B cell (primary cell): ENCODE data around the gene PTPRT. TPM values are rescaled to one million over a fixed set of nuclear protein-coding genes. Genes with fewer than 3 reads are reported as not detected.

Source experiments
- ATAC-seq: fragments of 200-7000 bp; cut with Tn5 transposase; one replicate; pipeline ENCODE4 v1.10.0; 2021; ENCODE audit warnings: low read depth, mild to moderate bottlenecking, moderate number of reproducible peaks, moderate library complexity
- CTCF ChIA-PET: fragments of 350-600 bp; sonication (Branson Sonifier 250); formaldehyde crosslinking; loops from one replicate; lab custom pipeline; 2021; ENCODE audit warnings: antibody characterized with exemption, inconsistent platforms; lab: Charles Lee
- POLR2A ChIA-PET: fragments of 350-600 bp; sonication (Branson Sonifier 250); formaldehyde crosslinking; loops from one replicate; lab custom pipeline; 2021; ENCODE audit warnings: antibody characterized with exemption; lab: Charles Lee
- DNase-seq: peaks from one replicate; pipeline ENCODE4 v3.0.0; 2013
- H2AFZ ChIP-seq: 2 replicates; pipeline ENCODE4 v1.6.1; 2012; ENCODE audit warnings: mild to moderate bottlenecking, low read depth, low read length; ENCODE audit not compliant: insufficient read depth, poor library complexity, severe bottlenecking
- H3K27ac ChIP-seq, 2 donors: 1 replicate in 1 of 2; 2 replicates in 1 of 2; pipeline ENCODE4 v1.5.1; 2012 to 2013; ENCODE audit warnings: low read length in 2 of 2, mild to moderate bottlenecking in 2 of 2, moderate library complexity in 1 of 2
- H3K27me3 ChIP-seq, 4 experiments: fragments of 200-600 bp in 1 of 4; sonication (generic) in 1 of 4; replicated peaks in 1 of 4; 1 replicate in 2 of 4; 2 replicates in 2 of 4; pipeline versions ENCODE4 v1.6.1 to v1.7.0; 2013 to 2016; ENCODE audit warnings: low read length in 3 of 4, mild to moderate bottlenecking in 2 of 4, mixed read lengths in 1 of 4, moderate library complexity in 1 of 4; ENCODE audit not compliant: insufficient read depth in 4 of 4, control insufficient read depth in 3 of 4; ENCODE audit errors: control extremely low read depth in 1 of 4
- H3K36me3 ChIP-seq, 2 experiments: replicated peaks in 1 of 2; 1 replicate in 1 of 2; 2 replicates in 1 of 2; pipeline versions ENCODE4 v1.6.1 to v1.7.1; 2013; ENCODE audit warnings: low read length in 1 of 2; ENCODE audit not compliant: insufficient read depth in 2 of 2, control insufficient read depth in 1 of 2; ENCODE audit errors: control extremely low read depth in 1 of 2, extremely low read depth in 1 of 2
- H3K4me1 ChIP-seq, 2 donors: fragments of 200-600 bp in 1 of 2; sonication (generic) in 1 of 2; 1 replicate in 1 of 2; 2 replicates in 1 of 2; pipeline versions ENCODE4 v1.5.1 to v1.6.1; 2013 to 2017; ENCODE audit warnings: low read length in 2 of 2; ENCODE audit not compliant: control insufficient read depth in 2 of 2, insufficient read depth in 2 of 2
- H3K4me2 ChIP-seq: replicated peaks from 2 replicates; pipeline ENCODE3; 2012; ENCODE audit warnings: mild to moderate bottlenecking, low read depth, low read length; ENCODE audit not compliant: poor library complexity, severe bottlenecking
- H3K4me3 ChIP-seq, 5 experiments: fragments of 200-600 bp in 1 of 5; sonication (generic) in 1 of 5; 1 replicate in 3 of 5; 2 replicates in 2 of 5; pipeline versions ENCODE4 v1.5.1 to v1.7.0; 2011 to 2016; ENCODE audit warnings: low read length in 4 of 5, mild to moderate bottlenecking in 4 of 5, low read depth in 2 of 5, control low read depth in 1 of 5, moderate library complexity in 1 of 5; ENCODE audit not compliant: insufficient read depth in 1 of 5; ENCODE audit errors: control extremely low read depth in 1 of 5, extremely low read depth in 1 of 5
- H3K79me2 ChIP-seq: fragments of 200-600 bp; sonication (generic); one replicate; pipeline ENCODE4 v1.6.0; 2016; ENCODE audit warnings: low read length; ENCODE audit not compliant: control insufficient read depth, insufficient read depth
- H3K9ac ChIP-seq: fragments of 200-600 bp; sonication (generic); 2 replicates; pipeline ENCODE4 v1.6.1; 2017; ENCODE audit warnings: mild to moderate bottlenecking, low read length, moderate library complexity
- H3K9me3 ChIP-seq, 3 donors: one replicate each; pipeline versions ENCODE4 v1.6.1 to v1.7.1; 2013; ENCODE audit warnings: low read length in 2 of 3; ENCODE audit not compliant: control insufficient read depth in 2 of 3, insufficient read depth in 1 of 3; ENCODE audit errors: control extremely low read depth in 1 of 3
- H4K20me1 ChIP-seq: 2 replicates; pipeline ENCODE4 v1.6.0; 2012; ENCODE audit warnings: mild to moderate bottlenecking, low read length; ENCODE audit not compliant: insufficient read depth, control insufficient read depth, poor library complexity, severe bottlenecking
- H3K27ac Mint-ChIP-seq: one replicate; pipeline ENCODE4 v1.8.0; 2021; ENCODE audit warnings: mixed read lengths
- H3K27me3 Mint-ChIP-seq: one replicate; pipeline ENCODE4 v1.8.0; 2021; ENCODE audit warnings: mixed read lengths
- H3K4me1 Mint-ChIP-seq: one replicate; pipeline ENCODE4 v1.8.0; 2021; ENCODE audit warnings: mixed read lengths
- H3K4me3 Mint-ChIP-seq: one replicate; pipeline ENCODE4 v1.8.0; 2021; ENCODE audit warnings: mixed read lengths
- H3K9me3 Mint-ChIP-seq: one replicate; pipeline ENCODE4 v1.8.0; 2022; ENCODE audit warnings: mixed read lengths; ENCODE audit not compliant: insufficient read depth
- CTCF ChIP-seq: fragments of 200-600 bp; IDR thresholded peaks from one replicate; pipeline ENCODE4 v1.8.0; 2022; ENCODE audit warnings: antibody characterized with exemption, mild to moderate bottlenecking
- EZH2 ChIP-seq: IDR thresholded peaks from 2 replicates; pipeline ENCODE4 v1.6.1; 2012; ENCODE audit warnings: borderline replicate concordance, low read depth, mild to moderate bottlenecking, moderate library complexity, low read length; ENCODE audit not compliant: insufficient read depth, poor library complexity, severe bottlenecking
- WGBS: methylation state at CpG from one replicate; pipeline ENCODE4 v1.1.5; 2013; ENCODE audit warnings: missing lambda C conversion rate; ENCODE audit not compliant: insufficient coverage; 5-methylcytosine and 5-hydroxymethylcytosine counted together
- intact Hi-C: fragments of 100-400 bp; cut with micrococcal nuclease; formaldehyde crosslinking; loops from one replicate; pipeline ENCODE4 v1.10.0; 2022
- polyA plus RNA-seq: library from polyadenylated mRNA; depleted of rRNA; stranded (reverse); fragments of >200 nt; gene quantifications from 2 replicates; pipeline ENCODE4 v1.2.3, GENCODE V29; 2012
- total RNA-seq, 2 donors: library from RNA; stranded (reverse); fragments of 120-200 nt in 1 of 2; gene quantifications; 1 replicate in 1 of 2; 2 replicates in 1 of 2; pipeline versions ENCODE4 v1.2.3 to v1.2.4, GENCODE V29; 2013 to 2022

The PTPRT gene
- total and polyA plus RNA-seq, 2 donors (not counting 1 experiment from before 2014, with no cell fraction given) = not detected

DNA sequence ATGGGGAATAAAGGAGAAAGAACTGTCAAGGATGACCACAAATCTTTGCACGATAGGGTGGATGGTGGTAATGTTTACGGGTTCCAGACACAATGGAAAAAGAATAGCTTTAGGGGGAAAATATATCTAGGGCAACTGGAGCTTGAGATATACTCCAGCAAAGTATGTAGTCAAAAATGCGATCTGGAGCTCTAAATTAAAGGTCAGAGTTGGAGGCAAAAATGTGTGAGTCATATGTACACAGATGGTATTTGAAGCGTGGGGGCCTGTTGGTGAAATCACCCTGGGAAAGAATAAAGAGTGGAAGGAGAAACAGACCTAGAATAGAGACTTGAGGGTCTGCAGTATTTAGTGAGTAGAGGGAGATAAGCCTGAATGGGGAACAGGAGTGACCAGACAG lies 937.6 kb downstream of the PTPRT start:
- Histone ChIP-seq H3K9ac (no peak overlapping the region), H2AFZ (no peak overlapping the region), H3K4me1 (no peaks in the 10 kb centered on the region), H3K79me2 (no peaks in the 10 kb centered on the region), H3K4me2 (no peak overlapping the region), H3K9me3 (peaks cover 0 to 7% (median 0%) of the 10 kb centered on the region in 3 donors), H3K27me3 (no peaks in the 10 kb centered on the region), H3K27ac (no peak overlapping the region), H3K4me3 (no peak overlapping the region), H3K36me3 (no peaks in the 10 kb centered on the region), H4K20me1 (no peaks in the 10 kb centered on the region)
- TF ChIP-seq EZH2 (no peak), CTCF (no peak)
- ATAC-seq (no peak), DNase-seq (no peak)
- no peak overlapping the region for H3K27ac Mint-ChIP-seq
- ChIA-PET POLR2A (no interaction called here), CTCF (no interaction called here)
- no peak overlapping the region for H3K4me3 Mint-ChIP-seq
- H3K9me3 Mint-ChIP-seq = no peaks in the 10 kb centered on the region
- no peaks in the 10 kb centered on the region for H3K27me3 Mint-ChIP-seq
- intact Hi-C loops = no loop called here
- 95% methylated on average over 4 of the region's 4 CpGs for WGBS
- no peaks in the 10 kb centered on the region for H3K4me1 Mint-ChIP-seq

- no peaks in the 10 kb centered on the region for H3K27me3 Mint-ChIP-seq
- H3K4me1 ChIP-seq = no peaks in the 10 kb centered on the region
- no peaks in the 10 kb centered on the region for H3K4me1 Mint-ChIP-seq
- no peaks in the 10 kb centered on the region for H3K79me2 ChIP-seq
- intact Hi-C loops = no loop called here
- H4K20me1 ChIP-seq = no peaks in the 10 kb centered on the region
- no peak for ATAC-seq
- CTCF ChIA-PET = no interaction called here
- POLR2A ChIA-PET = no interaction called here
- H3K9me3 Mint-ChIP-seq = peaks cover 4% of the 10 kb centered on the region
- DNase-seq = no peak
- H3K9me3 ChIP-seq = peaks cover 0 to 10% (median 0%) of the 10 kb centered on the region in 3 donors
- no peak overlapping the region for H2AFZ ChIP-seq
- H3K36me3 ChIP-seq = no peaks in the 10 kb centered on the region
- H3K4me3 ChIP-seq = no peak overlapping the region
- H3K27ac Mint-ChIP-seq = no peak overlapping the region
- no peak overlapping the region for H3K27ac ChIP-seq
- no peak overlapping the region for H3K9ac ChIP-seq
- TF ChIP-seq CTCF (no peak), EZH2 (no peak)
- no peak overlapping the region for H3K4me2 ChIP-seq
- no peaks in the 10 kb centered on the region for H3K27me3 ChIP-seq
- 80% methylated on average over 5 of the region's 14 CpGs for WGBS
- H3K4me3 Mint-ChIP-seq = no peak overlapping the region
Measured at GRCh38 chr20:42218621-42219374, 970.9 kb downstream of the PTPRT start.
